Gastroesophageal sphincter (tissue), 3 donors: ENCODE data around the gene EWSR1.

ENCODE experiments used
- CTCF ChIP-seq, 4 experiments: fragments of 200-600 bp in 2 of 4; fragments of 450-650 bp in 2 of 4; sonication (generic) in 1 of 4; IDR thresholded peaks; one replicate each; pipeline ENCODE4 v1.5.1; 2017 to 2019; ENCODE audit warnings: antibody characterized with exemption in 4 of 4, mild to moderate bottlenecking in 2 of 4, moderate library complexity in 2 of 4
- EP300 ChIP-seq: sonication (generic); formaldehyde crosslinking; IDR thresholded peaks from one replicate; pipeline ENCODE4 v1.6.1; 2017; ENCODE audit warnings: antibody characterized with exemption, mild to moderate bottlenecking
- POLR2A ChIP-seq, 2 donors: fragments of 450-650 bp; IDR thresholded peaks; one replicate each; pipeline ENCODE4 v1.6.1; 2017; ENCODE audit warnings: antibody characterized with exemption in 2 of 2, mild to moderate bottlenecking in 2 of 2, moderate library complexity in 1 of 2

GRCh38 chr22:29310065-29310862 is 42.2 kb downstream of the EWSR1 start:
- no peak for TF ChIP-seq CTCF (IDR thresholded peaks at IDR 0.05)
- no peak for TF ChIP-seq POLR2A (IDR thresholded peaks at IDR 0.05)
- TF ChIP-seq EP300, result no peak
